ENCODE data around the gene MCF2L. TPM values are rescaled to one million over a fixed set of nuclear protein-coding genes. Genes with fewer than 3 reads are reported as not detected.

Gene MCF2L
- total RNA-seq, 4 donors from 2014 or later = 18.3 to 52.6 (median 29.9) TPM

DNA sequence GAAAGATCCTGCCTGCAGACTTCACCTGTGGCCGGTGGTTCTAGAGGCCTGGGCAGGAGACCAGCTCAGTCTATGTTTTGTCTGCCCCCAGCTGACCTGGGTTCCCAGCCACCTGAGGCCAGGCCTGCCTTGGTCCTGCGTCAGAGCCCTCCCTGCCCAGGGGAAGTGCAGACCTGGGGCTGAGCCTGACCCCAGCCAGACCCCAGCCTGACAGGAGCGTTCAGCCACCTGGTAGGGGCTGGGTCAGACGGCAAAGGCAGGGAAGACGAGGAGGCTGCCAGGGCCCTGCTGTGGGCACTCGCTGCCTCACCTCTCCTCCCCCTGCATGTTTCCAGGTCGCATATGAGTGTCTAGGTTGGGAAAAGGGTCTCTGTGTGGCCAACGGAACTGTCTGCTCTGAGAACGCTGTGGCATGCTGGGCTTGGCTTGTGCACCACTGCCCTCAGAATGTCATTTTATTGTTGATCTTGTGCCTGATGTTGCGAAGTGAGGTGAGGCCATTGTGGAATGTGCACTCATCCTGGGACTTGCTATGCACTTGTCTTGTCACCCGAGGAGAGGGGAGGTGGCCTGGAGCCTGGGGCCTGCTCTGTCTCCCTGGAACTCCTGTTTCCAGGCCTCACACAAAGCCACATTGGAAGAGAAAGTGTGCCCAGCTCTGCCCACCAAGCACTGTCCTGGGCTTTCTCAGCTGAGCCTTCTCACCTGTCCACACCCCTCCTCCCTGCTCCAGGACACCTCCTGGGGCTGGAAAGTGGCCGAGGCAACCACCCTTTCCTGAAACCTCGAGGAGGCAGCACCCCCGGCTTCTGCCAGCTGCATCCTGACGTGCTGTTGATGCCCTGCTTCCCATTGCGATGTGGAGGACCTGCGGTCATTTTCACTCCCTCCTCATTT, 15.2 kb upstream of the MCF2L start:
- no peak overlapping the region for H3K27ac ChIP-seq
- no peak for TF ChIP-seq POLR2A (IDR thresholded peaks at IDR 0.05)
- no peak for TF ChIP-seq EP300 (IDR thresholded peaks at IDR 0.05)
- TF ChIP-seq, protein P1, sequence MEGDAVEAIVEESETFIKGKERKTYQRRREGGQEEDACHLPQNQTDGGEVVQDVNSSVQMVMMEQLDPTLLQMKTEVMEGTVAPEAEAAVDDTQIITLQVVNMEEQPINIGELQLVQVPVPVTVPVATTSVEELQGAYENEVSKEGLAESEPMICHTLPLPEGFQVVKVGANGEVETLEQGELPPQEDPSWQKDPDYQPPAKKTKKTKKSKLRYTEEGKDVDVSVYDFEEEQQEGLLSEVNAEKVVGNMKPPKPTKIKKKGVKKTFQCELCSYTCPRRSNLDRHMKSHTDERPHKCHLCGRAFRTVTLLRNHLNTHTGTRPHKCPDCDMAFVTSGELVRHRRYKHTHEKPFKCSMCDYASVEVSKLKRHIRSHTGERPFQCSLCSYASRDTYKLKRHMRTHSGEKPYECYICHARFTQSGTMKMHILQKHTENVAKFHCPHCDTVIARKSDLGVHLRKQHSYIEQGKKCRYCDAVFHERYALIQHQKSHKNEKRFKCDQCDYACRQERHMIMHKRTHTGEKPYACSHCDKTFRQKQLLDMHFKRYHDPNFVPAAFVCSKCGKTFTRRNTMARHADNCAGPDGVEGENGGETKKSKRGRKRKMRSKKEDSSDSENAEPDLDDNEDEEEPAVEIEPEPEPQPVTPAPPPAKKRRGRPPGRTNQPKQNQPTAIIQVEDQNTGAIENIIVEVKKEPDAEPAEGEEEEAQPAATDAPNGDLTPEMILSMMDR (IDR thresholded peaks at IDR 0.05) = no peak
- TF ChIP-seq POLR2AphosphoS5 (IDR thresholded peaks at IDR 0.05) = no peak
- no peak overlapping the region for H3K4me3 ChIP-seq
- H3K27me3 ChIP-seq = peaks cover 31% of the 10 kb centered on the region
- H3K9me3 ChIP-seq = no peaks in the 10 kb centered on the region
- no peaks in the 10 kb centered on the region for H3K36me3 ChIP-seq
- peaks cover 0 to 9% (median 0%) of the 10 kb centered on the region in 3 donors for H3K4me1 ChIP-seq
- 69 to 77% methylated on average over 3 to 5 of the region's 17 CpGs for WGBS, 2 donors (ENCODE audit: low coverage in 1 of 2)
- ATAC-seq = no peak

DNA sequence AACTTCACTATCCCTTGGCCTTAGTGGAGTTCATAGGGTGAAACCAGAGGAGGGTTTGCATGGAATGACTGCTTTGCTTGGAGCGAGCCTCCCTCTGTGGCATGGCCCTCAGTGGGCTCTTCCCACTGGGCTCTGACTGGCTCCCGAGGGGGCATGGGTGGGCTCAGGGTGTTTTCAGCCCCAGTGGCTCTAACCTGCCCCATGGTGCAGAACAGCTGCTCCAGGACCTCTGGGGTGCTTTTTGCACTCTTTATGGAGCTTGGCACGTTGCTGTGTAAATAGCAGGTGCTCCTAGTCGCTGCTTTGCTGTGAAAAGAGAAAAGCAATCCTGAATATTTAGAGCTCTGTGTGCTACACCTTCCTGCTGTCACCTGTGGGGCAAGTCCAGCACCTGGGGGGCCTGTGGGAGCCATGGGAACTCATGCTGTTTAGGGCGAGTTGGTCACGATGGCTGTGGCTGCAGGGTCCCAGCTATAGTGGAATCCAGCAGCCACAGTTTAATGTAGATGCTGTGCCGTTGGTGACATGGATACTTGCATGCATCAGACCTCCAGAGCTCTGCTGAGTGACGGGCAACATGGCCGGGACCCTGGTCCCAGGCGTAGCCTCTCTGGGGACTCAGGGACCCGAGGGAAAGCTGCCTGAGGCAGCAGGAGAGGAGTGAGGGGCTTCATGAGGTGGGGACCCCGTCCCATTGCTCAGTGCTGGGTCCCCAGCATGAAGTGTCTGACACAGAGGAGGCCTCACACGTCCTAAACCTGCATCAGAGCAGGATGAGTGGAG, 14.3 kb upstream of the MCF2L start:
- no peaks in the 10 kb centered on the region for H3K9me3 ChIP-seq
- no peaks in the 10 kb centered on the region for H3K36me3 ChIP-seq
- H3K4me3 ChIP-seq = no peak overlapping the region
- no CpG with 5 or more reads among the region's 13 CpGs for WGBS, 2 donors (ENCODE audit: low coverage in 1 of 2)
- peaks cover 0 to 12% (median 0%) of the 10 kb centered on the region in 3 donors for H3K4me1 ChIP-seq
- no peak for ATAC-seq
- peaks cover 27% of the 10 kb centered on the region for H3K27me3 ChIP-seq
- no peak overlapping the region for H3K27ac ChIP-seq
- no peak for TF ChIP-seq EP300 (IDR thresholded peaks at IDR 0.05)
- TF ChIP-seq, protein P1 (IDR thresholded peaks at IDR 0.05) = no peak

DNA sequence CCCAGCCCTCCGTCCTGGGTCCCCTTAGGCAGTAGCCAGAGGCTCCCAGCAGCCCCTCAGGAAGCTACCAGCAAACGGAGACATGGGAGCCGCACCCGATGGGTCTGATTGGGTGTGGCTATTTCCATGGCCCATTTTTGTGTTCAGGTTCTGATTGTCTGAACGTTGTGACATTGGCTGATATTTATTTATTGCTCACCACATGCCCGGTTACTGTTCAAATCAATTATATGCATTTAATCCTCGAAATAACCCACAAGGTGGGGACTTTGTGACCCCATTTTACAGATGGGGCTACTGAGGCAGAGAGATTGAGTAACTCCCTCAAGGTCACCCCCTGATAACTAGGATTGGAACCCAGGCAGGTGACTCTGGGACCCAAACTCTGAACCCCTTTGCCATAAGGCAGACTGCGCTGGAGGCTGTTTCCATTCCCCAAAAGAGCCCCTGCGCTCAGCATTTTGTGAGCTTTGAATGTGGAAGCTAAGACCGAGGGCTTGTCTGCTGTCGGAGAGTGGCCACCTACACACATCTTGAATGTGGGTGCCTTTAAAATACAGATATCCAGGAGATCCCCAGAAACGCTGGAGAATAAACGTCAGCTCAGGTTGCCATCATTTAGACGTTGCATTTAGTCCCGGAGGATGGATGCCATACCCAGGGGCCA, 13.6 kb upstream of the MCF2L start:
- Histone ChIP-seq H3K9me3 (no peaks in the 10 kb centered on the region), H3K36me3 (no peaks in the 10 kb centered on the region), H3K27me3 (peaks cover 35% of the 10 kb centered on the region), H3K4me1 (peaks cover 0 to 15% (median 0%) of the 10 kb centered on the region in 3 donors), H3K27ac (no peak overlapping the region), H3K4me3 (no peak overlapping the region)
- no peak for TF ChIP-seq EP300 (IDR thresholded peaks at IDR 0.05)
- TF ChIP-seq, protein P1 (IDR thresholded peaks at IDR 0.05) = no peak
- no peak for TF ChIP-seq POLR2A (IDR thresholded peaks at IDR 0.05)
- no peak for TF ChIP-seq POLR2AphosphoS5 (IDR thresholded peaks at IDR 0.05)
- no peak for ATAC-seq
- 73 to 89% methylated on average over 8 of the region's 15 CpGs for WGBS, 2 donors (ENCODE audit: low coverage in 1 of 2)

DNA sequence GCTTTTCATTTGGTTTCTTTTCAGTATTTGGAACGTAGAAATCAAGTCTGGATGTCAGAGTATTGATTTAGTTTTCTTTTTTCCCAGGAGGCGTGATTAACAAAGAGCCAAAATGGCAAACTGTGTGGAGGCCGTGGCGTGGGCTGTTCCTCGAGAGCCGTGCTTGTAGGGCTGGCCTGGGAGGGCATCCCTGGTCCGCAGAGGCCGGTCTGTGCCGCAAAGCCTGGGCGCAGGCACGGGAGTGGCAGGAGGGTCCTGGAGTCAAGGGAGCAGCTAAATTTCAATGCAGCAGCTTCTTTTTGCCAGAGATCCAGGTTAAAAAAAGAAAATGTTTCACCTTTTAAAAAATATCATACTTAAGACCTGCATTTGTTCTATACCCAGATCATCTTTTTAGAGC, 13.1 kb upstream of the MCF2L start:
- H3K36me3 ChIP-seq = no peaks in the 10 kb centered on the region
- TF ChIP-seq POLR2A (IDR thresholded peaks at IDR 0.05) (no peak), POLR2AphosphoS5 (IDR thresholded peaks at IDR 0.05) (no peak), EP300 (IDR thresholded peaks at IDR 0.05) (no peak)
- TF ChIP-seq, protein P1 (IDR thresholded peaks at IDR 0.05) = no peak
- WGBS, 2 donors (ENCODE audit: low coverage in 1 of 2) = 79 to 90% methylated on average over 2 to 4 of the region's 11 CpGs
- H3K27ac ChIP-seq = no peak overlapping the region
- H3K4me3 ChIP-seq = no peak overlapping the region
- peaks cover 39% of the 10 kb centered on the region for H3K27me3 ChIP-seq
- ATAC-seq = no peak
- no peaks in the 10 kb centered on the region for H3K9me3 ChIP-seq
- H3K4me1 ChIP-seq = peaks cover 0 to 15% (median 0%) of the 10 kb centered on the region in 3 donors
